ENCODE data around the gene QKI.

DNA sequence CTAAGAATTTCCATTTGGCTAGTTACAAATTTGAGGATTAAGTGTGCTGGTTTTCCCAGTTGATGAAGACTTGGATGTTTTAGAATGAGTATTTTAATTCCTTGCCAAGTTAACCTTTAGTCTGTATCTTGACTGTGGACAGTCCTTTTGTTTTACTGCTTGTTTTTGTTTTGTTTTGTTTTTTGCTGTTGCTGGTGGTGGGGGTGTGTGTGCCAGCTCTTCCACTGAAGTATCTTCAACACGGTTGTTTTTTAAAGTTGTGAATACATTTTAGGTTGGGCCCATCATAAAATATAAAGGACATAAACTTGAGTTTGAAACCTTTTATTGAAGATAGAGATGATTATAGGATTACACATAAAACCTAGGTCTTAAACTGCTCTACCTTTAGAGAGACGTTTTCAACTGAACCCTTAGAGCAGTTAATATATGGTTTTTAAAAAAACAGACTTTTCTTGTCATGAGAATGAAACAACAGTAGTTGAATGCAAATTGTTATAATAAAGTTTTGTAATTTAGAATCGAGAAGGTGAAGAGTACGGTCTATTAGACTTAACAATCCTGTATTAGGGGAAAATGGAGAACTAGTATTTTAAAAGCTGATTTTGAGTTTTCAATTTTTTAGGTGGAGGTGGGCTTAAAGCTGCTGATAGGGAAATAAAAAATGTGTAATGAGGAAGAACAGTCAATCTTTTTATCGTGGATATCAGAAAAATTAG lies 4.0 kb downstream of the QKI start:
- TF ChIP-seq, protein P1, sequence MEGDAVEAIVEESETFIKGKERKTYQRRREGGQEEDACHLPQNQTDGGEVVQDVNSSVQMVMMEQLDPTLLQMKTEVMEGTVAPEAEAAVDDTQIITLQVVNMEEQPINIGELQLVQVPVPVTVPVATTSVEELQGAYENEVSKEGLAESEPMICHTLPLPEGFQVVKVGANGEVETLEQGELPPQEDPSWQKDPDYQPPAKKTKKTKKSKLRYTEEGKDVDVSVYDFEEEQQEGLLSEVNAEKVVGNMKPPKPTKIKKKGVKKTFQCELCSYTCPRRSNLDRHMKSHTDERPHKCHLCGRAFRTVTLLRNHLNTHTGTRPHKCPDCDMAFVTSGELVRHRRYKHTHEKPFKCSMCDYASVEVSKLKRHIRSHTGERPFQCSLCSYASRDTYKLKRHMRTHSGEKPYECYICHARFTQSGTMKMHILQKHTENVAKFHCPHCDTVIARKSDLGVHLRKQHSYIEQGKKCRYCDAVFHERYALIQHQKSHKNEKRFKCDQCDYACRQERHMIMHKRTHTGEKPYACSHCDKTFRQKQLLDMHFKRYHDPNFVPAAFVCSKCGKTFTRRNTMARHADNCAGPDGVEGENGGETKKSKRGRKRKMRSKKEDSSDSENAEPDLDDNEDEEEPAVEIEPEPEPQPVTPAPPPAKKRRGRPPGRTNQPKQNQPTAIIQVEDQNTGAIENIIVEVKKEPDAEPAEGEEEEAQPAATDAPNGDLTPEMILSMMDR (IDR thresholded peaks at IDR 0.05; ENCODE audit: borderline replicate concordance, extremely low read depth, low read length, poor library complexity, severe bottlenecking): no peak
- no peak for TF ChIP-seq EZH2 (IDR thresholded peaks at IDR 0.05; ENCODE audit: borderline replicate concordance, low read depth, low read length, severe bottlenecking)

Measured in DND-41 (cell line).